Measurements from ENCODE around the gene TMEM165. TPM values are rescaled to one million over a fixed set of nuclear protein-coding genes. Genes with fewer than 3 reads are reported as not detected.

Gene TMEM165
- total and polyA plus RNA-seq, 10 of the 15 experiments (the other 5 are each of a cell fraction or from before 2014, with no cell fraction given): 18.3 to 141 (median 81.1) TPM

- Histone ChIP-seq H3K79me2 (ENCODE audit: control insufficient read depth, insufficient read depth, low read length) (peaks cover 33% of the 10 kb centered on the region), H4K20me1 (ENCODE audit: control insufficient read depth, insufficient read depth) (no peaks in the 10 kb centered on the region), H3K36me3 (ENCODE audit: control insufficient read depth in 2 of 2, insufficient read depth in 2 of 2, low read length in 1 of 2) (no peaks in the 10 kb centered on the region; a peak in 1 of 4 replicates), H3K27ac (ENCODE audit: control insufficient read depth, insufficient read depth) (no peak overlapping the region), H3K4me1 (ENCODE audit: control insufficient read depth, insufficient read depth, low read length) (peaks cover 3% of the 10 kb centered on the region; the same call in 1 of the 2 replicates), H2AFZ (ENCODE audit: control insufficient read depth, low read depth, low read length) (no peak overlapping the region; the same call in 1 of the 2 replicates), H3K9me3 (replicated peaks; ENCODE audit: control insufficient read depth, insufficient read depth, low read length) (no peaks in the 10 kb centered on the region), H3K27me3 (replicated peaks in 1 of 2; ENCODE audit: control insufficient read depth in 2 of 2, insufficient read depth in 2 of 2, low read length in 1 of 2) (no peaks in the 10 kb centered on the region), H3K4me3 (no peak overlapping the region), H3K4me2 (ENCODE audit: control insufficient read depth, insufficient read depth) (no peak overlapping the region), H3K9ac (ENCODE audit: control insufficient read depth, insufficient read depth, low read length) (no peak overlapping the region)
- ChIA-PET CTCF (interaction anchor here (2.3 to 8.4 kb wide), 2 partner anchors 16 to 48 kb away, joined by 9 to 75 read pairs; partner anchors contain the start of gene SRD5A3), RAD21 (ENCODE audit: unreplicated experiment) (interaction anchor here (1.0 to 6.1 kb wide), 3 partner anchors 16 to 48 kb away, joined by 3 to 41 read pairs (median 5); partner anchors contain the start of gene SRD5A3), SMC1A (ENCODE audit: uncharacterized antibody, unreplicated experiment) (interaction anchor here (0.8 to 3.3 kb wide), 4 partner anchors 15 to 50 kb away, joined by 3 to 12 read pairs (median 4); partner anchors contain the start of gene SRD5A3), POLR2A (interaction anchor here (0.5 to 0.6 kb wide), 2 partner anchors 363 to 1484 kb away, joined by 3 to 6 read pairs; no protein-coding TSS in a partner anchor)
- intact Hi-C loops (cut with micrococcal nuclease; ENCODE audit: unreplicated experiment): no loop called here
- no peak for FAIRE-seq
- TF ChIP-seq NFIC (IDR thresholded peaks at IDR 0.05; ENCODE audit: low read depth, low read length) (no peak), NFYB (IDR thresholded peaks at IDR 0.05; ENCODE audit: insufficient read depth, low read depth, low read length) (peak; percentile 49; the same call in 1 of the 2 replicates)
- in situ Hi-C loops (cut with MboI): no loop called here
- ATAC-seq: no peak
- 90% methylated on average over 4 of the region's 4 CpGs for WGBS (ENCODE audit: insufficient coverage, insufficient replicate concordance, low lambda C conversion rate, missing lambda C conversion rate)
- no peak for DNase-seq (ENCODE audit: low read depth, low spot score)
- no TSS peak for BruUV-seq (replicated peaks)
Measured at GRCh38 chr4:55393461-55394320, 2.1 kb upstream of the TMEM165 start.

- peaks cover 0 to 4% of the 10 kb centered on the region in 2 experiments; a peak in 1 of 4 replicates for H3K36me3 ChIP-seq (ENCODE audit: control insufficient read depth in 2 of 2, insufficient read depth in 2 of 2, low read length in 1 of 2)
- ChIA-PET CTCF (interaction anchor here (0.7 to 8.4 kb wide), 8 partner anchors 9 to 311 kb away, joined by 3 to 75 read pairs (median 3); partner anchors contain the start of gene SRD5A3), RAD21 (ENCODE audit: unreplicated experiment) (interaction anchor here (0.8 to 6.1 kb wide), 5 partner anchors 14 to 159 kb away, joined by 3 to 41 read pairs (median 3); no protein-coding TSS in a partner anchor), POLR2A (interaction anchor here (0.5 to 2.3 kb wide), 11 partner anchors 9 to 554 kb away, joined by 3 to 7 read pairs (median 4); partner anchors contain the start of genes CEP135 and SRD5A3), SMC1A (ENCODE audit: uncharacterized antibody, unreplicated experiment) (interaction anchor here (0.6 to 3.3 kb wide), 8 partner anchors 9 to 283 kb away, joined by 3 to 12 read pairs (median 5); partner anchors contain the start of gene SRD5A3)
- H3K9me3 ChIP-seq (replicated peaks; ENCODE audit: control insufficient read depth, insufficient read depth, low read length): no peaks in the 10 kb centered on the region
- 0 out of 2 replicates have a peak, but pooled peaks cover 2% of the 10 kb centered on the region for H4K20me1 ChIP-seq (ENCODE audit: control insufficient read depth, insufficient read depth)
- peak overlapping the region; percentile 91 for H3K9ac ChIP-seq (ENCODE audit: control insufficient read depth, insufficient read depth, low read length)
- H3K4me1 ChIP-seq (ENCODE audit: control insufficient read depth, insufficient read depth, low read length): peaks cover 3% of the 10 kb centered on the region; the same call in 1 of the 2 replicates
- DNase-seq (ENCODE audit: low read depth, low spot score): no peak
- H3K4me2 ChIP-seq (ENCODE audit: control insufficient read depth, insufficient read depth): peak overlapping the region; percentile 76
- peaks cover 45% of the 10 kb centered on the region for H3K79me2 ChIP-seq (ENCODE audit: control insufficient read depth, insufficient read depth, low read length)
- H2AFZ ChIP-seq (ENCODE audit: control insufficient read depth, low read depth, low read length): peak overlapping the region; percentile 94
- no peaks in the 10 kb centered on the region for H3K27me3 ChIP-seq (replicated peaks in 1 of 2; ENCODE audit: control insufficient read depth in 2 of 2, insufficient read depth in 2 of 2, low read length in 1 of 2)
- TF ChIP-seq EGR1 (IDR thresholded peaks at IDR 0.05; ENCODE audit: borderline replicate concordance in 1 of 2, low read depth in 2 of 2, low read length in 2 of 2) (peak in 1 of 2 experiments; percentile 42; a peak in 1 of 3 replicates), NFYA (IDR thresholded peaks at IDR 0.05; ENCODE audit: borderline replicate concordance, low read depth, low read length) (no peak)
- peak; percentile 0; the same call in 2 of the 3 replicates for ATAC-seq
- peak overlapping the region; percentile 88 for H3K4me3 ChIP-seq
- BruUV-seq (replicated peaks): TSS peak; percentile 78
- intact Hi-C loops (cut with micrococcal nuclease; ENCODE audit: unreplicated experiment): loop anchor here (5.0 kb wide), 2 partner anchors 48 to 457 kb away; partner anchors contain the start of genes EXOC1 and SRD5A3
- peak overlapping the region; percentile 91 for H3K27ac ChIP-seq (ENCODE audit: control insufficient read depth, insufficient read depth)
- in situ Hi-C loops (cut with MboI): loop anchor here (5.0 kb wide), 1 partner anchor 152 kb away; the partner anchor contains the start of gene CLOCK
- WGBS (ENCODE audit: insufficient coverage, insufficient replicate concordance, low lambda C conversion rate, missing lambda C conversion rate): 2% methylated on average over 4 of the region's 4 CpGs
- peak; percentile 78 for FAIRE-seq
Measured at GRCh38 chr4:55395218-55395528, 584 bp upstream of the TMEM165 start.
